GM12878 (cell line): ENCODE data around the gene NDUFV1.

Experiments
- BACH1 ChIP-seq: fragments of 450-650 bp; IDR thresholded peaks from 2 replicates; pipeline ENCODE4 v1.6.1; 2017; ENCODE audit warnings: mild to moderate bottlenecking, borderline replicate concordance
- CREB1 ChIP-seq: IDR thresholded peaks from 2 replicates; pipeline ENCODE4 v1.6.1; 2012; ENCODE audit warnings: low read depth, mild to moderate bottlenecking, inconsistent platforms
- GABPA ChIP-seq: IDR thresholded peaks from 2 replicates; pipeline ENCODE4 v1.6.1; 2014; ENCODE audit warnings: antibody characterized with exemption, low read depth, mild to moderate bottlenecking, inconsistent platforms
- JUNB ChIP-seq: IDR thresholded peaks from 2 replicates; pipeline ENCODE4 v1.6.1; 2016; ENCODE audit warnings: antibody characterized with exemption, mild to moderate bottlenecking
- RAD51 ChIP-seq: fragments of 450-650 bp; IDR thresholded peaks from 2 replicates; pipeline ENCODE4 v1.6.1; 2016; ENCODE audit warnings: moderate library complexity, mild to moderate bottlenecking, inconsistent platforms
- SUPT20H ChIP-seq: IDR thresholded peaks from 2 replicates; pipeline ENCODE4 v1.6.1; 2011; ENCODE audit warnings: low read depth, mild to moderate bottlenecking, low read length, moderate library complexity, borderline replicate concordance; ENCODE audit not compliant: control insufficient read depth
- SUZ12 ChIP-seq: fragments of 200-600 bp; sonication (generic); IDR thresholded peaks from one replicate; pipeline ENCODE4 v1.6.1; 2018; ENCODE audit warnings: antibody characterized with exemption, mild to moderate bottlenecking; ENCODE audit not compliant: unreplicated experiment
- TARDBP ChIP-seq: IDR thresholded peaks from 2 replicates; pipeline ENCODE4 v1.6.1; 2016; ENCODE audit warnings: borderline replicate concordance
- TF ChIP-seq, protein P1 (sequence below), 3 experiments: IDR thresholded peaks in 2 of 3; conservative IDR thresholded peaks in 1 of 3; 2 replicates each; pipeline ENCODE4 v1.5.1; 2011; ENCODE audit warnings: low read depth in 3 of 3, low read length in 3 of 3, mild to moderate bottlenecking in 3 of 3, control low read depth in 2 of 3, moderate library complexity in 2 of 3, inconsistent platforms in 1 of 3, mixed read lengths in 1 of 3; ENCODE audit not compliant: control insufficient read depth in 2 of 3, insufficient read depth in 1 of 3; ENCODE audit errors: extremely low read depth in 1 of 3
- TF ChIP-seq, protein P2 (sequence below): IDR thresholded peaks from 2 replicates; pipeline ENCODE4 v1.6.1; 2012; ENCODE audit warnings: mild to moderate bottlenecking, low read depth, low read length

DNA sequence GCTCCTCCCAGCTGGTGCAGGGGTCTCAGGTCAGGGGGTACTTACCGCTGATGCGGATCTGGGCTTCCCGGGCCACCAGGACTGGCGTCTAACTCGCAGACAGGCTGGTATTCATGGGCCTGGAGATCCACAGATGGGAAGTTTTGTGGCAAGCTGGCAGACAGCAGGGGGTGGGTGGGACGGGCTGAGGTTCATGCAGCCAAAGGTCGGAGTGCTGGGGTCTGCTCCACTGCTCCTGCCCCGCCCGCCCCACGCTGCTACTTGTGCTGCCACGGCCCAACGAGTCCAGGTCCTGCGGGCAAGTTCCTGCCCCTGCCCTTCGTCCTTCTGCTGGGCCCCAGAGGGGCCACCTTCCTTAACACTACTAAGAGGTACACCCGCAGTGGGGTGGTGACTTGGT lies 40.7 kb downstream of the NDUFV1 start:
- TF ChIP-seq JUNB, result no peak
- no peak for TF ChIP-seq BACH1
- TF ChIP-seq, protein P1, sequence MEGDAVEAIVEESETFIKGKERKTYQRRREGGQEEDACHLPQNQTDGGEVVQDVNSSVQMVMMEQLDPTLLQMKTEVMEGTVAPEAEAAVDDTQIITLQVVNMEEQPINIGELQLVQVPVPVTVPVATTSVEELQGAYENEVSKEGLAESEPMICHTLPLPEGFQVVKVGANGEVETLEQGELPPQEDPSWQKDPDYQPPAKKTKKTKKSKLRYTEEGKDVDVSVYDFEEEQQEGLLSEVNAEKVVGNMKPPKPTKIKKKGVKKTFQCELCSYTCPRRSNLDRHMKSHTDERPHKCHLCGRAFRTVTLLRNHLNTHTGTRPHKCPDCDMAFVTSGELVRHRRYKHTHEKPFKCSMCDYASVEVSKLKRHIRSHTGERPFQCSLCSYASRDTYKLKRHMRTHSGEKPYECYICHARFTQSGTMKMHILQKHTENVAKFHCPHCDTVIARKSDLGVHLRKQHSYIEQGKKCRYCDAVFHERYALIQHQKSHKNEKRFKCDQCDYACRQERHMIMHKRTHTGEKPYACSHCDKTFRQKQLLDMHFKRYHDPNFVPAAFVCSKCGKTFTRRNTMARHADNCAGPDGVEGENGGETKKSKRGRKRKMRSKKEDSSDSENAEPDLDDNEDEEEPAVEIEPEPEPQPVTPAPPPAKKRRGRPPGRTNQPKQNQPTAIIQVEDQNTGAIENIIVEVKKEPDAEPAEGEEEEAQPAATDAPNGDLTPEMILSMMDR (IDR thresholded peaks at IDR 0.05 in 2 of 3, conservative IDR thresholded peaks at IDR 0.05 in 1 of 3; ENCODE audit: control insufficient read depth in 2 of 3, extremely low read depth in 1 of 3, insufficient read depth in 1 of 3, low read depth in 3 of 3, low read length in 3 of 3), result no peak
- TF ChIP-seq GABPA, result no peak
- TF ChIP-seq CREB1, result no peak
- TF ChIP-seq SUPT20H, result no peak
- TF ChIP-seq RAD51, result no peak
- no peak for TF ChIP-seq TARDBP
- TF ChIP-seq, protein P2, sequence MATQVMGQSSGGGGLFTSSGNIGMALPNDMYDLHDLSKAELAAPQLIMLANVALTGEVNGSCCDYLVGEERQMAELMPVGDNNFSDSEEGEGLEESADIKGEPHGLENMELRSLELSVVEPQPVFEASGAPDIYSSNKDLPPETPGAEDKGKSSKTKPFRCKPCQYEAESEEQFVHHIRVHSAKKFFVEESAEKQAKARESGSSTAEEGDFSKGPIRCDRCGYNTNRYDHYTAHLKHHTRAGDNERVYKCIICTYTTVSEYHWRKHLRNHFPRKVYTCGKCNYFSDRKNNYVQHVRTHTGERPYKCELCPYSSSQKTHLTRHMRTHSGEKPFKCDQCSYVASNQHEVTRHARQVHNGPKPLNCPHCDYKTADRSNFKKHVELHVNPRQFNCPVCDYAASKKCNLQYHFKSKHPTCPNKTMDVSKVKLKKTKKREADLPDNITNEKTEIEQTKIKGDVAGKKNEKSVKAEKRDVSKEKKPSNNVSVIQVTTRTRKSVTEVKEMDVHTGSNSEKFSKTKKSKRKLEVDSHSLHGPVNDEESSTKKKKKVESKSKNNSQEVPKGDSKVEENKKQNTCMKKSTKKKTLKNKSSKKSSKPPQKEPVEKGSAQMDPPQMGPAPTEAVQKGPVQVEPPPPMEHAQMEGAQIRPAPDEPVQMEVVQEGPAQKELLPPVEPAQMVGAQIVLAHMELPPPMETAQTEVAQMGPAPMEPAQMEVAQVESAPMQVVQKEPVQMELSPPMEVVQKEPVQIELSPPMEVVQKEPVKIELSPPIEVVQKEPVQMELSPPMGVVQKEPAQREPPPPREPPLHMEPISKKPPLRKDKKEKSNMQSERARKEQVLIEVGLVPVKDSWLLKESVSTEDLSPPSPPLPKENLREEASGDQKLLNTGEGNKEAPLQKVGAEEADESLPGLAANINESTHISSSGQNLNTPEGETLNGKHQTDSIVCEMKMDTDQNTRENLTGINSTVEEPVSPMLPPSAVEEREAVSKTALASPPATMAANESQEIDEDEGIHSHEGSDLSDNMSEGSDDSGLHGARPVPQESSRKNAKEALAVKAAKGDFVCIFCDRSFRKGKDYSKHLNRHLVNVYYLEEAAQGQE, result no peak
- no peak for TF ChIP-seq SUZ12
